HG03175 (cell line): ENCODE measurements around the gene PCDHB16.
"Not testable (repeated sequence)": the region's sequence is repeated elsewhere in the genome, so short reads cannot be mapped to it uniquely, and the experiment has no call there.

ENCODE experiments used
- ATAC-seq: cut with Tn5 transposase; IDR thresholded peaks from one replicate; pipeline ENCODE4 v1.9.1; 2021; ENCODE audit warnings: mild to moderate bottlenecking, moderate library complexity; ENCODE audit not compliant: unreplicated experiment

The PCDHB16 gene

DNA sequence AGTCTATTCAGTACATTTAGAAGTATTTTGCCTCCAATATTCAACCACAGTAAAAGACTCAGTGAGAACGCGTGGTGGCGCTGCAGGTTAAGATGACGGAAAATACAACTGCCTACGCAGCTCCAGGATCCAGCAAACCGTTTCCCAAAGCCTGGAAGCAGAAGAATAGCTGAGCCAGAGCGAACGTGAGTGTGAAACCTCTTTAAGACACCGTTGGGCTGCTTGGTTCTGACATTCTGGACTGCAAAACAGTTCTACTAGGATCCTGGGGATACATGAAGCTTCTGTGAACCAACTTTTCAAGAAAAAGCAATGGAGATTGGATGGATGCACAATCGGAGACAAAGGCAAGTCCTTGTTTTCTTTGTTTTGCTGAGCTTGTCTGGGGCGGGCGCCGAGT, at the start of gene PCDHB16:
Gene PCDHB16 (plus strand): TSS at position 140 of the 400 bp plus-strand sequence. CDS start 173 bp downstream, at position 313.
- no peak for ATAC-seq

DNA sequence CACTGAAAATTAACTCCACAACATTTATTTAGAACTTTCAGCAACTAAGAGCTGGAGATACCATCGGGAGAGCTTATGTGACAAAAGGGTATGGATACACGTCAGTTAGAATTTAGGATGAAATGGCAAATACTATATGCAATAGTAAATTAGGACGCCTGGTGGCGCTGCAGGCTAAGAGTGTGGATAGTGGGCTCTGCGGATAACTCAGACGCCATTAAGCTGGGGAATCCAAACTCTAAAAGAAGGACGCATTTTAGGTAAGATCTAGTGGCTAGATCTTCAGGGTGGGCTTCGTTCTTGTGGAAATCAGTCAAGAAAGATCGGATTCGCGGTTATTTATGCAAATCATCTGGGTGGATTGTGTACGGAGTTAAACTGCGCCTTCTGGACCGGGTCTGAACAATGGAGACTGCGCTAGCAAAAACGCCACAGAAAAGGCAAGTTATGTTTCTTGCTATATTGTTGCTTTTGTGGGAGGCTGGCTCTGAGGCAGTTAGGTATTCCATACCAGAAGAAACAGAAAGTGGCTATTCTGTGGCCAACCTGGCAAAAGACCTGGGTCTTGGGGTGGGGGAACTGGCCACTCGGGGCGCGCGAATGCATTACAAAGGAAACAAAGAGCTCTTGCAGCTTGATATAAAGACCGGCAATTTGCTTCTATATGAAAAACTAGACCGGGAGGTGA, 47.0 kb upstream of the PCDHB16 start, which contains the start of gene PCDHB5:
Gene PCDHB5 (plus strand): TSS at position 177 of the 688 bp plus-strand sequence. CDS start 229 bp downstream, at position 406.
- ATAC-seq, result no peak

- no peak for ATAC-seq
Measured at GRCh38 chr5:141135718-141136266, 46.4 kb upstream of the PCDHB16 start.

GRCh38 chr5:141137346-141137745, 44.8 kb upstream of the PCDHB16 start:
- ATAC-seq, result not testable (repeated sequence)

- ATAC-seq, result no peak
Measured at GRCh38 chr5:141149812-141150211, 32.4 kb upstream of the PCDHB16 start, which contains the start of gene PCDHB6. Gene PCDHB6 (plus strand): TSS chr5:141150057. CDS start chr5:141150258, 201 bp downstream.

- ATAC-seq, result no peak
Measured at GRCh38 chr5:141150224-141150992, 31.8 kb upstream of the PCDHB16 start.

GRCh38 chr5:141150993-141151325, 31.2 kb upstream of the PCDHB16 start:
- ATAC-seq, result no peak

GRCh38 chr5:141151632-141152031, 30.6 kb upstream of the PCDHB16 start:
- ATAC-seq, result not testable (repeated sequence)

- ATAC-seq, result not testable (repeated sequence)
Measured at GRCh38 chr5:141152096-141152495, 30.1 kb upstream of the PCDHB16 start.

DNA sequence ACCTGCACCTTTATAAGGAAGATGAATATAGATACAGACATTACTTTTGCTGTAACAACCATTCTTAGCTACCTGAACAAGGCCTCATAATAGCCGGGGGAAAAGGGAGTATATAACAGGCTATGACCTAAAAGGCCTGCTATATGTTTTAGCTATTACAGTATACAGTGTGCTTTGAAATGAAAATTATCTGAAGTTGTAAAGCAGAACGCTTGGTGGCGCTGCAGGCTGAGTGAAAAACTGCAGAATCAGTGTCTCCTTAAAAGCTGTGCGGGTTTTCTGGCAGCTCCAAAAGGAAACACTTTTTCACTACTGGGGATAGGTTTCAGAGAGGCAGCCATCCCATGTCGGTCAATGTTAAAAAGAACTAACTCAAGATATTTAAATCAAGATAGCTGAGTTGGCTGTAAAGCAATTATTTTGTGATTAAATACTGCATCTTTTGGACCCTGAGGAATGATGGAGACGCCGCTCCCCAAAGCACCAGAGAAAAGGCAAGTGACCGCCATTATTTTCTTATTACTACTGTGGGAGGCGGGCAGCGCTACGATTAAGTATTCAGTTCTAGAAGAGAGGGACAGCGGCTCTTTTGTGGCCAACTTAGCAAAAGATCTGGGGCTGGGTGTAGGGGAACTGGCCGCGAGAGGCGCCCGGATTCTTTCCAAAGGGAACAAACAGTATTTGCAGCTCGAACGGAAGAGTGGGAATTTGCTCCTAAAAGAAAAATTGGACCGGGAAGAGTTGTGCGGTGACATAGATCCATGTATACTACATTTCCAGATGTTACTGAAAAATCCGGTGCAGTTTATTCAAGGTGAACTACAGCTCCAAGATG, 26.4 kb upstream of the PCDHB16 start:
- no peak for ATAC-seq

- not testable (repeated sequence) for ATAC-seq
Measured at GRCh38 chr5:141157356-141157755, 24.8 kb upstream of the PCDHB16 start.

DNA sequence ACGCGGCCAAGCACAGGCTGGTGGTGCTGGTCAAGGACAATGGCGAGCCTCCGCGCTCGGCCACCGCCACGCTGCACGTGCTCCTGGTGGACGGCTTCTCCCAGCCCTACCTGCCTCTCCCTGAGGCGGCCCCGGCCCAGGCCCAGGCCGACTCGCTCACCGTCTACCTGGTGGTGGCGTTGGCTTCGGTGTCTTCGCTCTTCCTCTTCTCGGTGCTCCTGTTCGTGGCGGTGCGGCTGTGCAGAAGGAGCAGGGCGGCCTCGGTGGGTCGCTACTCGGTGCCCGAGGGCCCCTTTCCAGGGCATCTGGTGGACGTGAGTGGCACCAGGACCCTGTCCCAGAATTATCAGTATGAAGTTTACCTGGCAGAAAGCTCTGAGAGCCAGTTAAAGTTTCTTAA, 24.3 kb upstream of the PCDHB16 start:
- ATAC-seq, result not testable (repeated sequence)

DNA sequence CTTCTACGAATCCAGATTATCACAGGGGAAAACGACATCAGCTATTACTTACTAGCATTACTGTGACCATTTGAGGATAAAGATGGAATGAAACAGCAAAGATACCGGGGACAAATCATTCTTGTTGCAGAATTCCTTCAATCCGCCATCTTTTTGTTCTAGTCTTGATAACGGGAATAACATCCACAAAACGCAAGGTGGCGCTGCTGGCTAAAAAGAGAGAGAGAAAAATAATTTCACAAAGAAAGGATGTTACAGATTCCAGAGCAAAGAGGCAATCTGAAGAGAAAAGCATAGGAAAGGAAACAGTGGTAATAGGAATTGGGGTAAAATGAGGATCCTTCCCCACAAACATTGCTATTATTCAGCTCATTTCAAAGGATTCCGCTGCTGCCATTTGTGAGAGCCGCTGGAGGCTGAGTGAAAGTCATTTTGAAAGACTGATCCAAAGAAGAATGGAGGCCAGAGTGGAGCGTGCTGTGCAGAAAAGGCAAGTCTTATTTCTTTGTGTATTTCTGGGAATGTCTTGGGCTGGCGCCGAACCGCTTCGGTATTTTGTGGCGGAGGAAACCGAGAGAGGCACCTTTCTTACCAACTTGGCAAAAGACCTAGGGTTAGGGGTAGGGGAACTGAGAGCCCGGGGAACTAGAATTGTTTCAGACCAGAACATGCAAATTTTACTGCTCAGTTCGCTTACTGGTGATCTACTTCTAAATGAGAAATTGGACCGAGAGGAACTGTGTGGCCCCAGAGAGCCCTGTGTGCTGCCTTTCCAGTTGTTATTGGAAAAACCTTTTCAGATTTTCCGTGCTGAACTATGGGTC, 9.6 kb upstream of the PCDHB16 start, which contains the start of gene PCDHB7:
Gene PCDHB7 (plus strand): TSS at position 264 of the 824 bp plus-strand sequence. CDS start 192 bp downstream, at position 456.
- ATAC-seq, result no peak

DNA sequence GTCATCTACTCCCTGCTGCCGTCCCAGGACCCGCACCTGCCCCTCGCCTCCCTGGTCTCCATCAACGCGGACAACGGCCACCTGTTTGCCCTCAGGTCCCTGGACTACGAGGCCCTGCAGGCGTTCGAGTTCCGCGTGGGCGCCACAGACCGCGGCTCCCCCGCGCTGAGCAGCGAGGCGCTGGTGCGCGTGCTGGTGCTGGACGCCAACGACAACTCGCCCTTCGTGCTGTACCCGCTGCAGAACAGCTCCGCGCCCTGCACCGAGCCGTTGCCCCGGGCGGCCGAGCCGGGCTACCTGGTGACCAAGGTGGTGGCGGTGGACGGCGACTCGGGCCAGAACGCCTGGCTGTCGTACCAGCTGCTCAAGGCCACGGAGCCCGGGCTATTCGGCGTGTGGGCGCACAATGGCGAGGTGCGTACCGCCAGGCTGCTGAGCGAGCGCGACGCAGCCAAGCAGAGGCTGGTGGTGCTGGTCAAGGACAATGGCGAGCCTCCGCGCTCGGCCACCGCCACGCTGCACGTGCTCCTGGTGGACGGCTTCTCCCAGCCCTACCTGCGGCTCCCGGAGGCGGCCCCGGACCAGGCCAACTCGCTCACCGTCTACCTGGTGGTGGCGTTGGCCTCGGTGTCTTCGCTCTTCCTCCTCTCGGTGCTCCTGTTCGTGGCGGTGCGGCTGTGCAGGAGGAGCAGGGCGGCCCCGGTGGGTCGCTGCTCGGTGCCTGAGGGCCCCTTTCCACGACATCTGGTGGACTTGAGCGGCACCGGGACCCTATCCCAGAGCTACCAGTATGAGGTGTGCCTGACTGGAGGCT, 7.7 kb upstream of the PCDHB16 start:
- ATAC-seq, result not testable (repeated sequence)

DNA sequence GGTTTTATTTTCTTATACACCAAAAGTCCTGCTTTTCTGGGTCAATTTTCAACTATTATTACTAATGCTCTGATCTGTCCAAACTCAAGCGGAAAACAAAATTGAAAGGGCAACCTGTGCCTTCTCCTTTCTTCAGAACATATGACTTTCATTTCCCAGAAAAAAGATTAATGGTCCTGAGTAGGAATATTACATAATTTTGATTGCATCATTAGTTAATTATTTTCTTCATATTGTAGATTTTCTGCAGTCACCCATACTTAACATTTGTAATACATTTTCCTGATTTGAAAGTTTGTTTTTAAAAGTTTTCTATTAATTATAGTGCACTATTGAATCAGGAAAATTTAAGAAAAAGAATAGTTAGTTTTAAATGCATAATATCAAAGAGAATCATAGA, 6.3 kb upstream of the PCDHB16 start:
- ATAC-seq, result no peak

- ATAC-seq, result not testable (repeated sequence)
Measured at GRCh38 chr5:141177577-141178191, 4.5 kb upstream of the PCDHB16 start, which contains the start of gene PCDHB8. Gene PCDHB8 (plus strand): TSS chr5:141177790. CDS start chr5:141178035, 245 bp downstream.

GRCh38 chr5:141179371-141179770, 2.8 kb upstream of the PCDHB16 start:
- not testable (repeated sequence) for ATAC-seq

DNA sequence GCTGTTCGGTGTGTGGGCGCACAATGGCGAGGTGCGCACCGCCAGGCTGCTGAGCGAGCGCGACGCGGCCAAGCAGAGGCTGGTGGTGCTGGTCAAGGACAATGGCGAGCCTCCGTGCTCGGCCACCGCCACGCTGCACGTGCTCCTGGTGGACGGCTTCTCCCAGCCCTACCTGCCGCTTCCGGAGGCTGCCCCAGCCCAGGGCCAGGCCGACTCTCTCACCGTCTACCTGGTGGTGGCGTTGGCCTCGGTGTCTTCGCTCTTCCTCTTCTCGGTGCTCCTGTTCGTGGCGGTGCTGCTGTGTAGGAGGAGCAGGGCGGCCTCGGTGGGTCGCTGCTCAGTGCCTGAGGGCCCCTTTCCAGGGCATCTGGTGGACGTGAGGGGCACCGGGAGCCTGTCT, 2.3 kb upstream of the PCDHB16 start:
- not testable (repeated sequence) for ATAC-seq
